Measurements from ENCODE around the gene GPATCH8.

Gene GPATCH8

DNA sequence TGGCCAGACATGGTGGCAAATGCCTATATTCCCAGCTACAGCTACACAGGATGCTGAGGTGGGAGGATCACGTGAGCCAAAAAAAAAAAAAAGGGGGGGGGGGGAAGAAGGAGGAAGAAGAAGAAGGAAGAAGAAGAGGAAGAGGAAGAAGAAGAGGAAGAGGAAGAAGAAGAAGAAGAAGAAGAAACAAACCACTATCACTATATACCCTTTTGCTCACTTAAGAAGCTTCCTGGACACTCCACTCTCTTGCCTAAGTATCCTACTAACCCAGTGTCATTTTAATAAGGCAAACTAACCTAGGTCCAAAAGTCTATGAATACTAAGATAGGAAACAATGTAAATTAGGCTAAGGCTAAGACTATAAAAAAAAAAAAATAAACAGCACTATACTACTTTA lies 54.8 kb downstream of the GPATCH8 start:
- DNase-seq: no peak

DNA sequence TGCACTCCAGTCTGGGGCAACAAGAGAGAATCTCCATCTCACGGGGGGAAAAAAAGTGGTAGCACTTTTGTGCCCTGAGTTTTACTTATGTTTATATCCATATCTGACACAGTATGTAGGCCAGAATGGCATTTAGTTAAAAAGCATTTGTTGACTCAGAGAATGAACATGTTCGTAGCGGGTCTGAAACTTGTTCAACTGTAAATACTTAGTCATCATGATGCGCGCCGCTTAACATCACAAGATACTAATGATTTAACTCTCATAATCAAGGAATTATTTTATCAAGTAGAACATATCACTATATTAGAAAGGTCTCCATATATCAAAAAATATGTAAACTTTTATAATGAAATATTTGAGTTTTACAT lies 58.5 kb downstream of the GPATCH8 start:
- DNase-seq: no peak

GRCh38 chr17:44442806-44443205 lies 60.4 kb downstream of the GPATCH8 start:
- DNase-seq: no peak

DNA sequence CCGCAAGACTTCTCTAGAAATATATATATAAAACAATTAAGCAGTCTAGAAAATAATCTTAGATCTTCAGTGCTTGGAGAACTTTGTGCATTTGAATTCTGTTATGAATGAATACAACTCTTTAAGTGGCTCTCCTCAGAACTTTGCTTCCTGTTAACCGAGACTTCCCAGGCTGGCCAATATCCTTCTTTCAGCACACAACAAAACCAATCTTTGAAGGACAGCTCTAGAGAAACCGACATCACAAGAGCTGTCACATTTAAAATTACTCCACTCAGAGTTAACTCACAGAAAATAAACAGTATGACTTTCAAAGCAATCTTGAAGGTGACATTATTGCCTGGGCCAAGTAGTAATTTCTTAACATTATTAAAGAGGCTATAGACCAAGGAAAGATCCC lies 64.0 kb downstream of the GPATCH8 start:
- no peak for DNase-seq

GRCh38 chr17:44438636-44439035 lies 64.6 kb downstream of the GPATCH8 start:
- no peak for DNase-seq

- no peak for DNase-seq
These were observed 66.9 kb downstream of the GPATCH8 start for GRCh38 chr17:44436336-44436735.

- no peak for DNase-seq
These were observed 70.7 kb downstream of the GPATCH8 start for GRCh38 chr17:44432254-44433157.

- DNase-seq: no peak
These were observed 78.3 kb downstream of the GPATCH8 start for GRCh38 chr17:44424828-44425461.

DNA sequence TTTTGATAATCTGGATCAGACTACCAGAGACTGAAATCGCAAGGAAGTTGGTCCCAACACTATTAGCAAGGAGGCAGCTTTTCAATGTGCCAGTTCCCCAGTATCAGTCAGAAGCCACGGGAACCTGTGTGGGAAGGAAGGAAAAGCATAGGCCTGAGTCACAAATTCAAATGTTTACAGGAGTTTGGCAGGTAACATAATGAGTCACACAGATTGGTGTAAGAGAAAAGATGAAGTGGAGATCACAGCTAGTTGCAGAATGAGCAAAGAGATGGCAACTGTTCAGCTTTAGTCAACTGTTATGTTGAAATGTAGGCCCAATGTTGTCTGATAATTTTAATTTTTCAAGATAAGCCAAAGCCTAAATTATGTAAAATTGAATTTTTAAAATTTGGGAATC lies 85.7 kb downstream of the GPATCH8 start:
- no peak for DNase-seq

- DNase-seq: no peak
These were observed 86.5 kb downstream of the GPATCH8 start for GRCh38 chr17:44416558-44417289.

DNA sequence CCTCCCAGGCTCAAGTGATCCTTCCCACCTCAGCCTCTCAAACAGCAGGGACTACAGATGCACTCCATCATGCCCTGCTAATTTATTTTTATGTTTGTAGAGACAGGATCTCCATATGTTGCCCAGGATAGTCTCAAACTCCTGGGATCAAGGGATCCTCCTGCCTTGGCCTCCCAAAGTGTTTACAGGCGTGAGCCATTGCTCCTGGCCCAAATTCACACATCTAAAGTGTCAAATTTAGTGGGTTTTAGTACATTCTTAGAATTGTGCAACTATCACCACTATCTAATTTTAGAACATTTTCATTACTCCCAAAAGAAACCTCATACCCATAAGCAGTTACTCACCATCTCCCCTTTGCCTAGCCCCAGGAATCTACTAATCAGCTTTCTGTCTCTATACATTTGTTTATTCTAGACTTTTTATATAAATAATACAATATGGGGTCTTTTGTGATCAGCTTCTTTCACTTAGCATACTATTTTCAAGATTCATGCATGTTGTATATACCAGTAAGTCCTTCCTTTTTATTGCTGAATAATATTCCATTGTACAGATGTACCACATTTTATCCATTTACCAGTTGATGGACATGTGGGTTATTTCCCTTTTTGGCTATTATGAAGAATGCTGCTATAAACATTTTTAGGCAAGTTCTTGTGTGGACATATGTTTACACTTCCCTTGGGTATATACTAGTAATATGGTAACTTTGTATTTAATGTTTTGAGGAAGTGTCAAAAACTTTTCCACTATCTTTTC lies 88.6 kb downstream of the GPATCH8 start:
- no peak for DNase-seq

GRCh38 chr17:44409309-44410028 lies 93.7 kb downstream of the GPATCH8 start:
- no peak for DNase-seq

DNA sequence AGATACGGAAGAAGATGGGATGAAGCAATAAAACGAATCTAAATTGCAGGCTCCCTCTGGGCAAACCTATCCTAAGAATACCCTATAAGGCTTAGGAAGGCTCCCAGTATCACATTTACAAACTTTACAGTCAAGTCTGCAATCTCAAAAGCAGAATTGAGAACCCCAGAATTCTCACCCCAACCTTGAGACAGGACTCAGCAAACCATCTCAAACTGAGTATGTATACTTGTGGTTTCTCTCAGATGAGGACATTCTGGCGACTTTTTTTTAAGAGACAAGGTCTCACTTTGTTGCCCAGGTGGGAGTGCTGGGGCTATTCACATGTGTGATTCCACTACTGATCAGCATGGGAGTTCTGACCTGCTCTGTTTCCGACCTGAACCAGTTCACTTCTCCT lies 94.4 kb downstream of the GPATCH8 start:
- no peak for DNase-seq

DNA sequence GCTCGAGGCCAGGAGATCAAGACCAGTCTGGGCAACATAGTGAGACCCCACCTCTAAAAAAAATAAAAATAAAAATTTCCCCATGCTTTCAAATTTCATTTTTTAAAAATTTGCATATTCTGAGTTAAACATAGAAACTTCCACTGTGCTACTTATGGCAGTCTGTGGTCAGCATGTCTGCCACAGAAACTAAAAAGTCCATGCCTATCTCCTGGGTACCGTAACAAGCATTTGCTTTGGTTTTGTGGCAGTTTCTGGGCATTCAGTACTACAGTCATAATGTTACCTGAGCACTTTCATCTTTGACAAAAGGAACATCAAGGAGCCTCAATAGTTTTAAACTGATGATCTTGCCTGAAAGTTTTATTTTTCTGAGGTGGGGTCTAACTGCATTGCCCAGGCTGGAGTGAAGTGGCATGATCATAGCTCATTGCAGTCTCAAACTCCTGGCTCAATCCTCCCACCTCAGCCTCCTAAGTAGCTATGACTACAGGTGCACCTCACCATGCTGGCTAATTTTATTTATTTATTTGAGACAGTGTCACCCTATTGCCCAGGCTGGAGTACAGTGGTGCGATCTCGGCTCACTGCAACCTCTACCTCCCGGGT lies 100.5 kb downstream of the GPATCH8 start:
- no peak for DNase-seq

GRCh38 chr17:44400226-44400847 lies 102.9 kb downstream of the GPATCH8 start:
- no peak for DNase-seq

GRCh38 chr17:44398692-44399691 lies 104.2 kb downstream of the GPATCH8 start:
- DNase-seq: no peak

DNA sequence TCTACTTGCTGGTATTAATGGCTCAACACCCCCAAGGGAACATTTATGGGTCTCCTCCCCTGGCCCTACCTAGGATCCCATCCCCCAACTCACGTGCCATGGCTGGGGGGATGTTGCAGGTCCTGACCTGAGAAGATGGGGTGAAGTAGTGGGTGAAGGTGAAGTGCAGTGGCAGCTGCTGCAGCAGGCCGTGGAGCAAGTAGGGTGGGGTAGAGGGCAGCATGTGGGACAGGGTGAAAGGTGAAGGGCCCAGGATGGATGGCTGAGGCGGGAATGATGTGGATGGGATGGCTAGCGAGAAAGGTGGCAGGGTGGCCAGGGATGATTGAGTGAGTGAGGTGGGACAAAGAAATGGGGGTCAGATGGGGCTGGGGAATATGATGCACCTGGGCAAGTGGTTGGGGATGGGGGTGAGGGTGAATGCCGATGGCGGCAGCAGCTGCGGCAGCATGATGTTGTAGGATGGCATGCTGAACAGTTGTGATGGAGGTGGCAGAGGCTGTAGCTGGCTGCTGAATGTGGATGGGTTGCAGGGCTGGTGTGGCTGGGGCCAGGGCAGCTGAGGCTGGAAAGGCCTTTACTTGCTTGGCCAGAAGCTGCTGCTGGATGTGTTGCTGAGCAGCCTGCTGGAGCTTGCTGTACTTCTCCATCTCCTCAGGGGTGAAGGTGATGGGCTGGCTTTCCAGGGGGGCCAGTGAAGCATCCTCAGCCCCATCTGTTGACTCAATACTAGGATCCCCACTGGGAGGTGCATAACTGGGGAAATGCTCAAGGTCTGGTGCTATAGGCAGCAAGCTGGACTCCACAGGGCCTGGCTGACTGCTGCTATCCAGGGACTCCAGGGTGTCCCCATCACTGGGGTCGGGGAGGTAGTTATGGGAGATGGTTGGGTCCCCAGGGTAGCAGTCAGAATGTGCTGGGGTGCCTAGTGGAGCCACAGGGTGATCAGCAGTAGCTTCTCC lies 105.4 kb downstream of the GPATCH8 start:
- no peak for DNase-seq

DNA sequence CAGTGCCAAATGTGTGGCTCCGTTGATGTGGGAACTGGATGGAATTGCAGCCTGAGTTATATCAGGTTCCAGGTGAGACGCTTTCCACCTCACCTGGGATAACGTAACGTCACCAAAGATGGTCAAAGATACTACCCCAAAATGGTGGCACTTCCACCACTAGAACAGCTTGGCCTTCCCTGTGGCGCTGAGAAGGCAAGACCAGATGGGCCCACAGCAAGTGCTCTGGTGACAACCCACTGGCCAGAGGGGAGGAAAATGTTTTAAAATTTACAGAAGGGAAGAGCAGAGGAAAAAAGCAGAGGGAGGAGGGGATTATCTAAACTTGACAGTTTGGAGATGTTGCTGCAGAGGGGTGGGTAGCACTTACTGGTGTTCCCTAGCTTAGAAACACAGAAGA lies 106.3 kb downstream of the GPATCH8 start:
- no peak for DNase-seq

DNA sequence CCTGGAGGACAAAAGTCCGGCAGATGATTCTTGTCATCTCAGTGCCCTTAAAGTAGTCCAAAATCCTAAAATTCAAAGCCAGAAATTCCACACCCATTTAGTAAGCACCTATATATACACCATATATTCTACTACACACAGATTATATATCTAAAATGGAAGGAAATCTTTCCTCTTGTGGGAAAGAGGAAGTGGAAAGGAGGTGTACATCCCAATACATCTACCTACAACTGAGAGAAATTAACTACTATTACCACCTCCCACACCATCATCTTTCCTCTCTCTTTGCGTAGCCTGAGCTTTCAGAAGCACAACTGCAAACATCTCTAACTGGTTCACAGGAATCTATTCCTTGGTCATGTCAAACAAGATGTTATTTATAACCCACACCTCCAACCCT lies 108.4 kb downstream of the GPATCH8 start:
- DNase-seq: no peak

All from right forelimb (tissue), 1 donor.